Retina (tissue), 1 donor: ENCODE measurements around the gene ENPP1.
A peak's percentile ranks its signal among the peaks of the same experiment; 100 is the strongest.
"Not testable (repeated sequence)": the region's sequence is repeated elsewhere in the genome, so short reads cannot be mapped to it uniquely, and the experiment has no call there.

Experiments used
- DNase-seq: peaks from one replicate; pipeline ENCODE4 v3.0.0-alpha.2; 2016

ENPP1 gene

DNA sequence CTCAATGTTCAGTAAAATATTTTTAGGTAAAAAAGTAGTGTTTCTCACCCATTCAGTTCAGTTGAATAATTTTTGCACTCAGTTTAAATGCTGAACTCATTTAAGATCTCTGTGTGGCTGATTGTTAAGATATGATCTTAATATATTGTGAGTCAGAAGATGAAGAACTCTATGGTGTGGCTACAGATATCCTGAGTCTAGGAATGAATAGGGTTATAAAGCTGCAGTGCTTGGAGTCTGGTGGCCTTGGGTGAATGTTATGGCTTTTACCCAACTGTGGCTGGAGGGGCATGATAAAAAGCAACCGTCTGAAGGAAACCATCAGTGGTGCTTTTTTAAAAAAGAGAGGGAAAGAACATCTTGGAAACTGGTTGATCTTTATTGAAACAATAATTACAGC is 77.4 kb downstream of the ENPP1 start:
- DNase-seq, result no peak

DNA sequence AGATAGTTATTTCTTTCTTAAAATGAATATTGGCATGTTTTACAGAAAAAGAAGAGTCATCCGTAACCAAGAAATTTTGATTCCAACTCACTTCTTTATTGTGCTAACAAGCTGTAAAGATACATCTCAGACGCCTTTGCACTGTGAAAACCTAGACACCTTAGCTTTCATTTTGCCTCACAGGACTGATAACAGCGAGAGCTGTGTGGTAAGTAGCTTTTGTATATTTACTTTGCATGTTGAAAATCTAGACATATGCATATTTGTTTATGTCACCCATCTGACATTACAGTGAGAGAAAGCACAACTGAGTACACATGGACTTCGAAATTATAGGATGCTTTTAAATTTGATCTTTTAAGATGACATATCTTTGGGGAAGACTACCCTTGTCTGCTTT is 78.7 kb downstream of the ENPP1 start:
- DNase-seq, result no peak

DNA sequence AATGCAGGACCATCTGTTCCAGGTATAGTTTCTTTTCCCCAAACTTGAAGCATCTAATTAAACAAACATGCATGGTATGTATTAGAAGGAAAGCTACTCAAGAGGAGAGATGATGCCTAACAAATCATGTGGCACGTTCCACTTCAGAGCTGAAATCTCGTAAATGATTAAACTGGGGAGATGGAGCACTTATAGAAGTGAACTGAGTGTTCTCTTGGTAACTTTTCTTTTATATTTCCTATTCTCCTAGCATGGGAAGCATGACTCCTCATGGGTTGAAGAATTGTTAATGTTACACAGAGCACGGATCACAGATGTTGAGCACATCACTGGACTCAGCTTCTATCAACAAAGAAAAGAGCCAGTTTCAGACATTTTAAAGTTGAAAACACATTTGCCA is 82.3 kb downstream of the ENPP1 start:
- DNase-seq, result no peak

DNA sequence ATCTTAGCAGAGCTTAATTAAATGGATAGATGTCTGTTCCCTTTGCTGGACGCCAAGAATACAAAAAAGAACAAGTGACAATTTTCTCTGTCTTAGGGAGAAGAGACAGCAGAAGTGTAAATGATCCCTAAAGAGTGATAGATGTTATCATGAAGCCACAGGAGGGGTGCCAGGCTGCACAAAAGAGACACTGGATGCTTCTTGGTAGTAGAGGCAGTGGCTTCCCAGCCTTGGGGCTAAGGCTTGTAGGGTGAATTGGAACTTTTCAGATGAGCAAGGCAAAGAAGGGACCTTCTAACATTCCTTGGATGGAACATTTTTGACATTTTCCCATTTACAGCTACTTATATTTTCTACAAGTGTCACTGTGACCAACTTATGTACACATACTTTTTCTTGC is 85.4 kb downstream of the ENPP1 start:
- no peak for DNase-seq

DNA sequence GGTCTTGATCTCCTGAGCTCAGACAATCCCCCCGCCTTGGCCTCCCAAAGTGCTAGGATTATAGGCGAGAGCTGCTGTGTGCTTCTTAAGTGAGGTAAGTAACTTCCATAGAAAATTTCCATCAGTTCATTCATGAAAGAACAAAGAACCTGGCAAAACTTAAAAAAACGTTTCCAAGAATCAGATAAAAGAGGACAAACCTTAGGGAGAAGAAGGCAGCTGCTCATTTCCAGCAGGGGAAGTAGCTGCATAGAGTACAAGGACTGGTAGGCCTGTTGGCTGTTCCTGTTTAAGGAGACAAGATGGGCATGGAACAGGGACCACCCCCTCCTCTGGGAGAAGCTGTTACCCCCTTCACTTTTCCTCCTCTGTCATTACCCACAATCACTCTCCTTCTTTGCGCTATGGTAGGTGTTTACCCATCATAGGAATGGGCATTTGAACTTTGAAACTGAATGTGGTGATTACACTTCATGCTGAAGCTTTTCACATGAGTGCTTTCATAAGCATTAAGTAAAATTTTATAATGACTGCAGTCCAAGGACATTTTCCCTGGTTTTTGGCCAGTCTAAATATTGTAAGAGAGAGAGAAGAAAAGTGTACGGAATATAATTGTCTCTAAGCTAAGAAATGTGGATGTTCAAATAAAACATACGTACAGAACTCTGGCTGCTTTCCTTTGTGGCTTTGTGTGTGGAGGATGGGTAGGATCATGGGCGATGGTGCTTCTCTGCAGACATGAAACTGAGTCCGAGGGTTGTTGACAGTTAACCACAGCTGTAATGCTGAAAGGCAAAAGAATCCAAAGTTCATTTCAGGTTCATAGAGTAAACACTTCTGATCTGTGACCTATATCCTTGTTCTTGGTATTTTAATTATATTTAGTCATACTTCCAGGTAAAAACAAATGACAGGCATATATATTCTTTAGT is 86.9 kb downstream of the ENPP1 start:
- no peak for DNase-seq

DNA sequence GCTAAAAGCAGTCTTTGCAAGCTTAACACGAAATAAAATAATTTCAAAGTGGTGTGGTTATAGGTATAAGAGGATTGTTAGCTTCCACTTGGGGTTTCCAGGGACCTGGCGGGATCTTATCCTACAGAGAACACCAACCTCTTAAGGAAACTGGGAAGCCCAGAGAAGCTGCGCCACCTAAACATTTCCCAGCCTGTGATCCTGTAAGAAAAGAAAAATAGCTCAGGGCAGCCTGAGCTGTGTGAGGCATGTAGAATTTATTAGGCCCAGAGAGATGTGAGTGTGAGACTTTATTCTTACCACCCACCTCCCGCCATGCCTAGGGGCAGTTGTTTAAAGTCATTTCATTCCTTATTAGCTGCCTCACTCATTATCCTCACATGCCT is 89.2 kb downstream of the ENPP1 start:
- DNase-seq, result no peak

DNA sequence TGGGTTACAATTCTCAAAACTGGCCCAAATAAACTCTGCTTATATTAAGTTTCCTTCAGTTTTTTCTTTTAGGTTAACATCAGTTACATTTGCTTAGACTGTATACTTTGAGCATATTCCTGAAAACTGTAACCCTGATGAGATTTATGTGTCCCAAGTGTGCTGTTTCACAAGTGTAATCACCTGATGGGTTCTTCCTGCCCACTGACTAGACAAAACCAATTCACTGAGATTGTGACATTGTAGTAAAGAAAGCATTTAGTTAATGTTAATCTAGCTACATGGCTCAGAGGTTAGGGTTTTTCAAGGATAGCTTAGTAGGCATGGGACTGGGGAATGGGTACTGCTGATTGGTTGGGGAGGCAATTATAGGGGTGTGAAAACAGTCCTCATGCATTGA is 89.8 kb downstream of the ENPP1 start:
- DNase-seq, result no peak

DNA sequence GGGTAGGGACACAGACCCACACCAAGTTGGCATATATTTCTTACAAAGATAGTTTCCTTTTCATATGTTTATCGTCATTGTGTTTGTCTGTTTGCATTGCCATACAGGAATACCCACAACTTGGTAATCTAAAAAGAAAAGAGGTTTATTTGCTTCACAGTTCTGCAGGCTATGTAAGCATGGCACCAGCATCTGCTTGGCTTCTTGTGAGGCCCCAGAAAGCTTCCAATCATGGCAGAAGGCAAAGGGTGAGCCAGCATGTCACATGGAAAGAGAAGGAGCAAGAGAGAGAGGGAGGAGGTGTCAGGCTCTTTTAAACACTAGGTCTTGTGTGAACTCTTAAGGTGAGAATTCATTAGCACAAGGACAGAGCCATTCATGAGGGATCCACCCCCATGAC is 90.9 kb downstream of the ENPP1 start:
- DNase-seq, result no peak

DNA sequence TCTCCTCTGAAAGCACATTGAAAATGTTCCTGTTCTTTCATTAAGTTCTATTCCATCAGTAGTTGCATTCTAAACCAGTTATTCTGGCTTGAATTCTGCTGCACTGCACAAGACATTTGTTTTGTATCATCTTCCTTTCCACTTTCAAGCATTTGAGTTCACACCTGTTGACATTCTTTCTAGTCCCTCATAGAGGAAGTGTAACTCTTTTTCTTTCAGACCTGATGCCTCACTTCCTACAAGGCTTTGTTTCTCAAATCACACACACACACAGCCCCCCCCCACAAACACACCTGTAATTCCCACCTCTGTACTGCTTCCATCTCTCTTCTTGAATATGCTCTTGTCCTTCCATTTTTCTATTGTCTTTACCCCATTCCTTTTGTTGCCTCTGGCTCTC is 92.4 kb downstream of the ENPP1 start:
- no peak for DNase-seq

DNA sequence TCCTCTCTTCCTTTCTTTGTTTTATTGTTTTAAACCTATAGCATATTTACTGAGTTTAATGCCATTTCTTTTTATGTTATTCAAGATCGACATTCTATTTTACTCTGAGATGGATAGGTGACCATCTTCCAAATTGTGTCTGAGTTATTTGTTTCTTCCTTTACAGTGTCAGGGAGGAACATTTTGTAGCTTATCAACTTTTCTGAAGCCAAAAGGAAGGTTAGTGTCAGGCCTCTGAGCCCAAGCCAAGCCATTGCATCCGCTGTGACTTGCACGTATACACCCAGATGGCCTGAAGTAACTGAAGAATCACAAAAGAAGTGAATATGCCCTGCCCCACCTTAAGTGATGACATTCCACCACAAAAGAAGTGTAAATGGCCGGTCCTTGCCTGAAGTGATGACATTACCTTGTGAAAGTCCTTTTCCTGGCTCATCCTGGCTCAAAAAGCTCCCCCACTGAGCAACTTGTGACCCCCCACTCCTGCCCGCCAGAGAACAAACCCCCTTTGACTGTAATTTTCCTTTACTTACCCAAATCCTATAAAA is 93.6 kb downstream of the ENPP1 start:
- not testable (repeated sequence) for DNase-seq

DNA sequence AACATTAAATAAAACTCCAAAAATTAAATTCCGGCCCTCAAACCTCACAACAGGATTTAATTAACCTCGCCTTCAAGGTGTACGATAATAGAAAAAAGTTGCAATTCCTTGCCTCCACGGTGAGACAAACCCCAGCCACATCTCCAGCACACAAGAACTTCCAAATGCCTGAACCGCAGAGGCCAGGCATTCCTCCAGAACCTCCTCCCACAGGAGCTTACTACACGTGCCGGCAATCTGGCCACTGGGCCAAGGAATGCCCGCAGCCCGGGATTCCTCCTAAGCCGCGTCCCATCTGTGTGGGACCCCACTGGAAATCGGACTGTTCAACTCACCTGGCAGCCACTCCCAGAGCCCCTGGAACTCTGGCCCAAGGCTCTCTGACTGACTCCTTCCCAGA is 95.9 kb downstream of the ENPP1 start:
- DNase-seq, result not testable (repeated sequence)

DNA sequence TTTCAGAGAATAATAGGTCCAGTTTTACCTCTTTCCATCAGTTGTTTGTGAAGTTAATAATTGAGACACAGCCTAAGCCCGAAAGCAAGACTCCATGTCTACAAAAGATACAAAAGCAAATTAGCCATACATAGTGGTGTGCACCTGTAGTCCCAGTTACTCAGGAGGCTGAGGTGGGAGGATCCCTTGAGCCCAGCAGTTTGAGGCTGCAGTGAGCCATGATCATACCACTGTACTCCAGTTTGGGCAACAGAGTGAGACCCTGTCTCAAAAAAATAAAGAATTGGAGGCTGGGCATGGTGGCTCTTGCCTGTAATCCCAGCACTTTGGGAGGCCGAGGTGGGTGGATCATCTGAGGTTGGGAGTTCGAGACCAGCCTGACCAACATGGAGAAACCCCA is 101.0 kb downstream of the ENPP1 start:
- not testable (repeated sequence) for DNase-seq

DNA sequence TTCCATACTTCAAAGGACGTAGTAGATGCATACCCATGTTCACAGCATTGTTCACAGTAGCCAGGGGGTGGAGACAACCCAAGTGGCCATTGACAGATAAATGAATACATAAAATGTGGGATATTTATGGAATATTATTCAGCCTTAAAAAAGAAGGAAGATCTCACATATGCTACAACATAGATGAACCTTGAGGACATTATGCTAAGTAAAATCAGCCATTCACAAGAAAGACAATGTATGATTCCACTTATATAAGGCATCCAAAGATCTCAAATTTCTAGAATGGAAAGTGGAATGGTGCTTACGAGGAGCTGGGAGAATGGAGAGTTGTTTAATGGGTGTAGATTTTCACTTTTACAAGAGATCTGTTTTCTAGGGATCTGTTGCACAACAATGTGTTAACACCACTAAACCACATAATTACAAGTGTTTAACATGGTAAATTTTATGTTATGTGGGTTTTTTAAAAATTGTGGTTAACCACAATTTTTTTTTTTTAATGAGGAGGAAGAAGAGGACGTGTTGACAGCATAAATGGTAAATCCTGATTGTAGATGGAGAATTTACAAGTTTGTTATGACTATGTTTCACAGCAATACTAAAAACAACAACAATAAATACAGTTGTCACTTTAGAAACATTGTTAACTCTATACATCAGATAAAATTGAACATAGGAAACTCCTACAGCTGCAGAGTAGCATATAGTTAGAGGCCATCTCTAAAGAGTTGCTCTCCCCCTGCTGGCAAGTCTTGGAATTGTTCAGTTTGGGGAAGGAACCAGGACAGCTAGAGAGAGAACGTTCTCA is 101.8 kb downstream of the ENPP1 start:
- peak; percentile 33 for DNase-seq

DNA sequence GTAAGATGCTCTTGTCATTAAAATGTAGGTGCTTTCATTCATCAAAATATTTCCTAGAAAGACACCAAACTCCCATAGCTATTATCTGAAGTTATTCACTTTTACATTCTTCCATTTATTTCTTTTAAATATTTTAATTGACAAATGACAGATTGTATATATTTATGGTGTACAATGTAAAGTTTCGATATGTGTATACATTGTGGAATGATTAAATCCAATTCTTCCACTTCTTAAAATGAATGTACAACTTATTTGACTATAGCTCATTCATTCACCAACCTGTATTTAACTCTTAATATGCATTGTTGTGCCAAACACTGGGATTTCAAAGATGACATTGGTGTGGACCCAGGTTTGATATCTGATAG is 102.4 kb downstream of the ENPP1 start:
- DNase-seq, result no peak

DNA sequence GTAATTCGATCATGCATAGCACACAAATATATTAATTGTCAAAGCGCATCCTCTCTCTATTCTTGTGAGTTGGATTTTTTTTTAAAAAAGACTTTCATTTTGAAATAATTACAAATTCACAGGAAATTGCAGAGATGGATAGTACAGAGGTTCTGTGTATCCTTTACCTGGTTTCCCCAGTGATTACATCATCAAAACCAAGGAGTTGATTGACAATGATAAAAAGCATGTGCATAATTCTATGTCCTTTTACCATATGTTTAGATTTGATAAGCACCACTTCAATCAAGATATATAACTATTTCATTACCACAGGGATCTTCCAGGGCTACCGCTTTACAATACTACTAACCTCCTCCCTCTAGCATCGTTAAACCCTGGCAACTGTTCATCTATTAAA is 103.1 kb downstream of the ENPP1 start:
- no peak for DNase-seq

DNA sequence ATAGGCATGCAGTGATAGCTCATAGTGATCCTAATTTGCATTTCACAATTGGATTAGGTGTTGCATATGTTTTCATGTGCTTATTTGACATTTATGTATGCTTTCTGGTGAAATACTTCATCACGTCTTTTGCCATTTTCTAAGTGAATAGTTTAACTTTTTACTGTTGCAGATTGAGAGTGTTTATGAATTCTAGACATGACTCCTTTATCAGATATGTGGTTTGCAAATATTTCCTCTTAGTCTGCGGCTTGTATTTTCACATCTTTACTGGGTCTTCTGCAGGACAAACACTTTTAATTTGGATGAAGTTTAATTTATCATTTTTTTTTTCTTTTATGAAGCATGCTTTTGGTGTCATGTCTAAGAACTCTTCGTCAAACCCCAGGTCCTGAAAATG is 104.1 kb downstream of the ENPP1 start:
- no peak for DNase-seq

DNA sequence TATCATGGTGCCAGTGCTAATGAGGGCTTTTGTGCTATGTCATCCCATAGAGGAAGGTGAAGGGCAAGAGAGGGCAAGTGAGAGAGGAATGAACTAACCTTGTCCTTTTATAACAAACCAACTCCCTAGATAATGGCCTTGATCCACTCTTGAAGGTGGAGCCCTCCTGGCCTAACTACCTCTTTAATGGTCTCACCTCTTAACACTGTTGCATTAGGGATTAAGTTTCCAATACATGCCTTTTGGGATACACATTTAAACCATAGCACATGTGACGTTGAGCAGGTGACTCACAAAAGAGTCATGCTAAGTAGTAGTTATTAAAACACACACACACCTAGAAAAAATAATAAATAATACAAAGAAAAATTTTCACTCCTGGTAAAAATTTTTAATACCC is 106.4 kb downstream of the ENPP1 start:
- no peak for DNase-seq

DNA sequence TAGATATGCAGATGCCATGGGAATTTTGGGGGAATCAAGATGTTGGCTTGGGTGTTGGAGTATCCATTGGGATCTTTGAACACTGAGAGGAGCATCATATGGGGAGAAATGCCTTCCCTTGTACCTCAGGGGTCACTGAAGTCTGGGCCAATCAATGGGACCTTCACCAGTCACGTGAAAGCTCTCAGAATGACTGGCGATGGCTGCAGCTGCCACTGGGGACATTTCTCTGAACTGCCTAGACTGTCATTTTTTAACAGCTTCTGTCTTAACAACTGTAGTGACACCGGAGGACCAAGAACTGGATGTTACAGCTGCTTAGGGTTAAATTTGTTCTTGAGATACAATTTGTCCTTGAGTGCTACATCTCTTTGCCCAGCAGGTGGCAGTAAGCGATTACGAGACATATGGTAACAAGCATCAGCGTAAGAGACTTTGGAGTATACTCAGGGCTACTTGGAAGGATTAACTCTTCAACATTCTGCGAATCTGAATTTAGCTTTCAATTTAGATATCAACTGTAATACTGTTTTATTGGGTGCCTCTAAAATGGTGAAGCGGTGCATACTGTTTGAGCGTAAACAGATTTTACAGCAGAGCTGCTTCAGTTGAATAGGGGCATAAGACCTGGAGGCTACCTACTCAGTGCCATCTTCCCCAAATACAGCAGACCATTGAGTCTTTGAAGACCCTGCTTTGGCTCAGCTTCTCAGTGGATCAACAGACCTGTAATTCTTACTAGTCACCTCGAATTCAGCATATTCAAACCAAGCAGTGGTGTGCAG is 107.3 kb downstream of the ENPP1 start:
- DNase-seq, result peak; percentile 64

DNA sequence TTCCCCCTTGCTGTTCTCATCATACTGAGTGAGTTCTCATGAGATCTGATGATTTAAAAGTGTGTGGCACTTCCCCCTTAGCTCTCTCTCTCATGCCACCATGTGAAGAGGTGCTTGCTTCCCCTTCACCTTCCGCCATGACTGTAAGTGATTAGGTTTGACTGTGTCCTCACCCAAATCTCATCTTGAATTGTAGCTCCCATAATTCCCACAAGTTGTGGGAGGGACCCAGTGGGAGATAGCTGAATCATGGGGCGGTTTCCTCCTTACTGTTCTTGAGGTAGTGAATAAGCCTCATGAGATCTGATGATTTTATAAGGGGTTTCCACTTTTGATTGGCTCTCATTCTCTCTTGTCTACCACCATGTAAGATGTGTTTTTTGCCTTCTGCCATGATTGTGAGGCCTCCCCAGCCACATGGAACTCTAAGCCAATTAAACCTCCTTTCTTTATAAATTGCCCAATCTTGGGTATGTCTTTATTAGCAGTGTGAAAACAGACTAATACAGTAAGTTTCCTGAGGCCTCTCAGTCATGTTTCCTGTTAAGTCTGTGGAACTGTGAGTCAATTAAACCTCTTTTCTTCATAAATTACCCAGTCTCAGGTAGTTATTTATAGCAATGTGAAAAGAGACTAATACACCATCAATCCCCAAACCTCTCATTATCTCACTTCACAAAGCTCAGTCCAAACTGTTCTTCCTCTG is 108.4 kb downstream of the ENPP1 start:
- not testable (repeated sequence) for DNase-seq

DNA sequence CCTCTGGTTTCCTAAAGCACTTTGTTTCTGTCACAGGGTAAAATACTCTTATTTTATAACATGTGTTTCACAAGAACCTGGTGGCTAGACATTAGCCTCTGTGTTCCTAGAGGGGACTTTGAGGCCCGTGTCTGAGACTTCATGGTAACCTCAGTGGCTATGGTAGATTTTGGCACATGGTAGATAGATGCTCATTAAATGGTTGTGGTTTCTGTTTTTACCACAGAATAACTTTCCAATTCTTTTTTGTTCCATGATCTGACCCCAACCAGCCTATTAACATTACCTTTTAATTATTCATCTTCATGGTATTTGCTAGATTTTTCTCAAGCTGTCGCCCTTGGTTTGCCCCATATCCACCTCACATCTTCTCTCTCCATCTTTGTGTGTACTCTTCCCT is 109.0 kb downstream of the ENPP1 start:
- no peak for DNase-seq

DNA sequence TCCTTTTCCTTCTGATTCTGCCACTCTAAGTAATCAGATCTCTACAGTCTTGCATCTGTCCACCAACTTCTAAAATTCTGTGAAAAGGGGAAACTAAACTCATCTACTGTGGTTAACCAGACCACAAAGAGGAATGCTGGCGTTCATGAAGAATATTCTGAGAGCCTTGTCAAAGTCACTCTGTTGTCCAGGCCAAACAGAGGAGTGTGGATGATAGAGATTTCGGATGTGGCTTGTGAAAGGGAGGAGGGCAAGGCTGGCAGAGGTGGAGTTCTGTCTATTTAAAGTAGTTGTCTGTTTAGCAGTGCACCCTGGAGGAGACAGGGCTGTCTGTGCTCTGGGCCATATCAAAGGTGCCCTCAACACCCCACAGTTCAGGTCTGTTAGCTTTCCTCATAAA is 109.5 kb downstream of the ENPP1 start:
- DNase-seq, result no peak
